ENCODE measurements around the gene MARCHF9.
"Not testable (repeated sequence)": the region's sequence is repeated elsewhere in the genome, so short reads cannot be mapped to it uniquely, and the experiment has no call there.

The MARCHF9 gene

DNA sequence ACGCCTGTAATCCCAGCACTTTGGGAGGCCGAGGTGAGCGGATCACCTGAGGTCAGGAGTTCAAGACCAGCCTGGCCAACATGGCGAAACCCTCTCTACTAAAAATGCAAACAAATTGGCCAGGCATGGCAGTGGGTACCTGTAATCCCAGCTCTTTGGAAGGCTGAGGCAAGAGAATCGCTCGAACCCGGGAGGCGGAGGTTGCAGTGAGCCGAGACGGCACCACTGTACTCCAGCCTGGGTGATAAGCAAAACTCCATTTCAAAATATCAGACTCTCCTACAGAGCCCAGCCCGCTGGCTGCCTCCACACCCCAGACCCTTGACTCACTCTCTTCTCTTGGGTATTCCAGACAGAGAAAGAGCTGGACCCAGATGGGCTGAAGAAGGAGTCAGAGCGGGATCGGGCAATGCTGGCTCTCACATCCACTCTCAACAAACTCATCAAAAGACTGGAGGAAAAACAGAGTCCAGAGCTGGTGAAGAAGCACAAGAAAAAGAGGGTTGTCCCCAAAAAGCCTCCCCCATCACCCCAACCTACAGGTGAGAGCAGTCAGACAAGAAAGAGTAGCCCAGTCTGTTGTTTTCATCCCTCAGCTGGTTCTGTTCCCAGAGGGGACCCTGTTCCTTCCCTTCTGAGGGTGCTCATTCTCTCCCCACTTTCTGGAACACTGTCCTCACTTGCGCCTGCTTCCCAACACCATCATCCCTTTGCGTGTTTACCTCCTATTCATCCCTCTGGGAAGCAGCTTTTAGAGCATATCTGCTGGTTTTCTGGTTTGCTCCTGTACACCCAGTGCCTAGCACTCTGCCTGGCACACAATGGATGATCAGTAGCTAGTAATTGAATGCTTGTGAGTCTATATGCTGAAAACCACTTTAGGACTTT is 36.0 kb upstream of the MARCHF9 start:
- Histone ChIP-seq H3K4me3 (ENCODE audit: low read length) (no peak overlapping the region), H3K9ac (ENCODE audit: low read depth, low read length) (no peak overlapping the region), H3K4me1 (ENCODE audit: insufficient read depth, low read length) (no peaks in the 10 kb centered on the region), H3K9me3 (ENCODE audit: insufficient read depth, low read depth, low read length) (no peaks in the 10 kb centered on the region), H3K27ac (ENCODE audit: low read depth, low read length) (no peak overlapping the region), H3K36me3 (ENCODE audit: insufficient read depth, low read length) (peaks cover 45% of the 10 kb centered on the region), H3K27me3 (ENCODE audit: insufficient read depth, low read length) (peaks cover 12% of the 10 kb centered on the region)
- WGBS, result 97% methylated on average over 15 of the region's 15 CpGs

DNA sequence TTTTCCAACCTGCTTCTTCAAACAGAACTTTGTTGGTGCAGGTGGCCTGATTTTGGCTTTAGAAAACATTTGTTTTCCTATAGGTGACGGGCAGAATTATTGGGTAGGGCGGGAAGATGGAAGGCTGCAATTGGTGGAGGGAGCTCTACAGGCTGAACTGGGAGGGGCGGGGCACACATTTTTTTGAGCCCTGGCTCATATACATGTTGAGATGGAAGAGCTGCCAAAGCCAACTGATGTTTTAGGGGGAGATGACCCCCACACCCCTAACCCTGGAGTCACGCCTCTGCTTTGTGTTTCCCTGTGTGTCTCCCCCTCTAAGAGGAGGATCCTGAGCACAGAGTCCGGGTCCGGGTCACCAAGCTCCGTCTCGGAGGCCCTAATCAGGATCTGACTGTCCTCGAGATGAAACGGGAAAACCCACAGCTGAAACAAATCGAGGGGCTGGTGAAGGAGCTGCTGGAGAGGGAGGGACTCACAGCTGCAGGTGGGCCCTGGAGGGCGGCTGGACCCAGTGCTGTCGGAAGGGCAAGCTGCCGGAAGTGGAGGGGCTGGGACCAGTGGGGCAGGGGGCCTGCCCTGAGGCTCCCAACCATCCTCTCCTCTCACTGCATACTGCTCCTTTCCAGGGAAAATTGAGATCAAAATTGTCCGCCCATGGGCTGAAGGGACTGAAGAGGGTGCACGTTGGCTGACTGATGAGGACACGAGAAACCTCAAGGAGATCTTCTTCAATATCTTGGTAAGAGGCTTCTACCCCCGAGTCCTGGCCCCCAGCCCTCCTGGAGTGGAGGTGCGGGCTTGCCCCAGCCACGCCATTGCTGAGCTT is 34.9 kb upstream of the MARCHF9 start:
- H3K4me1 ChIP-seq (ENCODE audit: insufficient read depth, low read length), result no peaks in the 10 kb centered on the region
- H3K27me3 ChIP-seq (ENCODE audit: insufficient read depth, low read length), result peaks cover 23% of the 10 kb centered on the region
- WGBS, result 94% methylated on average over 20 of the region's 20 CpGs
- H3K4me3 ChIP-seq (ENCODE audit: low read length), result no peak overlapping the region
- peaks cover 45% of the 10 kb centered on the region for H3K36me3 ChIP-seq (ENCODE audit: insufficient read depth, low read length)
- no peak overlapping the region for H3K9ac ChIP-seq (ENCODE audit: low read depth, low read length)
- no peaks in the 10 kb centered on the region for H3K9me3 ChIP-seq (ENCODE audit: insufficient read depth, low read depth, low read length)
- no peak overlapping the region for H3K27ac ChIP-seq (ENCODE audit: low read depth, low read length)

DNA sequence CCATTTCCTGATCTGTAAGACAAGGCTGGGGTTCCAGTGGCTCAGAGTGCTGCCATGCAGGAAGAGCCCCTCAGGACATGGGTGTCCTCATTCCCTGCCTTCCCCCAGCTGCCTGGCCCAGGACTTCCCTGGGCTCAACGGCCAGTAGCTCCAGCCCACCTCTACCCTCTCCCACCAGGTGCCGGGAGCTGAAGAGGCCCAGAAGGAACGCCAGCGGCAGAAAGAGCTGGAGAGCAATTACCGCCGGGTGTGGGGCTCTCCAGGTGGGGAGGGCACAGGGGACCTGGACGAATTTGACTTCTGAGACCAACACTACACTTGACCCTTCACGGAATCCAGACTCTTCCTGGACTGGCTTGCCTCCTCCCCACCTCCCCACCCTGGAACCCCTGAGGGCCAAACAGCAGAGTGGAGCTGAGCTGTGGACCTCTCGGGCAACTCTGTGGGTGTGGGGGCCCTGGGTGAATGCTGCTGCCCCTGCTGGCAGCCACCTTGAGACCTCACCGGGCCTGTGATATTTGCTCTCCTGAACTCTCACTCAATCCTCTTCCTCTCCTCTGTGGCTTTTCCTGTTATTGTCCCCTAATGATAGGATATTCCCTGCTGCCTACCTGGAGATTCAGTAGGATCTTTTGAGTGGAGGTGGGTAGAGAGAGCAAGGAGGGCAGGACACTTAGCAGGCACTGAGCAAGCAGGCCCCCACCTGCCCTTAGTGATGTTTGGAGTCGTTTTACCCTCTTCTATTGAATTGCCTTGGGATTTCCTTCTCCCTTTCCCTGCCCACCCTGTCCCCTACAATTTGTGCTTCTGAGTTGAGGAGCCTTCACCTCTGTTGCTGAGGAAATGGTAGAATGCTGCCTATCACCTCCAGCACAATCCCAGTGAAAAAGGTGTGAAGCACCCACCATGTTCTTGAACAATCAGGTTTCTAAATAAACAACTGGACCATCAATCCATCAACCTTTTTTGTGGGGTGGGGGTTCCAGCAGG is 34.0 kb upstream of the MARCHF9 start:
- Histone ChIP-seq H3K36me3 (ENCODE audit: insufficient read depth, low read length) (peaks cover 44% of the 10 kb centered on the region), H3K9me3 (ENCODE audit: insufficient read depth, low read depth, low read length) (no peaks in the 10 kb centered on the region), H3K9ac (ENCODE audit: low read depth, low read length) (no peak overlapping the region), H3K4me3 (ENCODE audit: low read length) (no peak overlapping the region), H3K4me1 (ENCODE audit: insufficient read depth, low read length) (no peaks in the 10 kb centered on the region), H3K27ac (ENCODE audit: low read depth, low read length) (no peak overlapping the region), H3K27me3 (ENCODE audit: insufficient read depth, low read length) (peaks cover 31% of the 10 kb centered on the region)
- 91% methylated on average over 11 of the region's 11 CpGs for WGBS

DNA sequence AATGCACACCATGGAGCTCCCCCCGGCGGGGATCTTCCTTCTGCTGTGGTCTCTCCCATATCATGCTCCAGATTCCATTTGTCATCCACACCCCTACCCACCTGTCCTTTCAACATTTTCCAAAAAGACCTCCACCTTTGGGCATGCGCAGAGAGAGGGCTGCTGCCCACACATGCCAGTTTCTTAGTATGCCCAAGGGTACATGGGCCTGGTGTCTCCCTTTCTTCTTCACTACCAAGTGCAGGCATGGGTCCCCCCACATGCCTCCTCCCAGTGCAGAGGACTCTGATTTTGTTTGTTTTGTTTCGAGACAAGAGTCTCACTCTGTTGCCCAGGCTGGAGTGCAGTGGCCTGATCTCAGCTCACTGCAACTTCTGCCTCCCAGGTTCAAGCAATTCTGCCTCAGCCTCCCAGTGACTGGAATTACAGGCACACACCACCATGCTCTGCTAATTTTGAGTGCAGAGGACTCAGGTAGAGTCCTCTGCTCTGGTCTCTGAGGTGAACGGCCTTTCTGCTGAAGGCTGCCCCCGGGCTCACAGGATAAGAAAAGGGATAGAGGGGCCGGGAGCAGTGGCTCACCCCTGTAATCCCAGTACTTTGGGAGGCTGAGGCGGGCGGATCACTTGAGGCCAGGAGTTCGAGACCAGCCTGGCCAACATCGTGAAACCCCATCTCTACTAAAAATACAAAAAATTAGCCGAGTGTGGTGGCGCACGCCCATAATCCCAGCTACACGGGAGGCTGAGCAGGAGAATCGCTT is 32.9 kb upstream of the MARCHF9 start:
- H3K4me1 ChIP-seq (ENCODE audit: insufficient read depth, low read length); H3K4me3 ChIP-seq (ENCODE audit: low read length); H3K9me3 ChIP-seq (ENCODE audit: insufficient read depth, low read depth, low read length); H3K9ac ChIP-seq (ENCODE audit: low read depth, low read length); H3K27ac ChIP-seq (ENCODE audit: low read depth, low read length): not testable (repeated sequence)
- WGBS, result 94% methylated on average over 16 of the region's 16 CpGs
- Histone ChIP-seq H3K27me3 (ENCODE audit: insufficient read depth, low read length) (peaks cover 42% of the 10 kb centered on the region), H3K36me3 (ENCODE audit: insufficient read depth, low read length) (peaks cover 33% of the 10 kb centered on the region)

DNA sequence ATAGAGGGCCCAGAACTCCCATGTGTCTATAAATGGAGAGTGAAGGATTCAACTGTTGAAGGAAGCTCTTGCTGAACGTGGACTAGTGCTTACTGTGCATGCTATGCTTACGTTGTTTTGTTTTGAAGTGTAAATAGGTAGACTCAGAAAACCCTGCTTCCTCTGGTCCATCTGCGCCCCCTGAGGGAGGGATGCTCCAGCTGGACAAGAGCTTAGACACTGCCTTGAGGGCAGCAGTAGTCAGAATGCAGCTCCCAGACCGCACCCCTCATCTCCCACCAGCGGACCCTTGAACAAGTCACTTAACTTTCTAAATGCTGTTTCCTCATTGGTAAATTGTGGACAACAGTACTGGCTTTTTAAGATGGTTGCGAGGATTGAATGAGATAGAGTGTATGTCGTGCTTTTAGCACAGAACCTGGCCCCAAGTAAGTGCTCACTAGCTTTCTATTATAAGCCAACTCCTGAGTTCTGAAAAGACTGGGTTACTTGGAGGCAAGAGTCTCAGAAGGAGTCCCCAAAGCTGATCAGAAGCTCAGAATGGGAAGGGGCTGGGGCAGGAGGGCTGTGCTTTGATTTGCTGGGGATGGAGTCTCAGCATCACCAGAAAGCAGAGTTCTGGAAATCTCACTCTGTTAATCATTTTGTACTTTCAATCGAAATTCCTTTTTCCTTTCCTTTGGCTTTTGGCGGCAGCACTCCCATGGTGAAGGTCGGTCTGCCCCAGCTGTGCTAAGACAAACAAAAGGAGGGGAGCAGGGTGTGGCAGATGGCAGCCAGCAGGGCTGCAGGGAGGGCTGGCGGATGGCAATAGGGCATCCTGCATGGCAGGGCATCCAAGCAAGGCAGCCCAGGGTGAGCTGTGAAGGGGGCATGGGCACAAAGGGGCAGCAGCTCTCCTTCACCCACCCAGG is 31.9 kb upstream of the MARCHF9 start:
- Histone ChIP-seq H3K4me1 (ENCODE audit: insufficient read depth, low read length) (no peaks in the 10 kb centered on the region), H3K4me3 (ENCODE audit: low read length) (no peak overlapping the region), H3K36me3 (ENCODE audit: insufficient read depth, low read length) (peaks cover 28% of the 10 kb centered on the region), H3K27me3 (ENCODE audit: insufficient read depth, low read length) (peaks cover 52% of the 10 kb centered on the region), H3K9ac (ENCODE audit: low read depth, low read length) (no peak overlapping the region), H3K27ac (ENCODE audit: low read depth, low read length) (no peak overlapping the region), H3K9me3 (ENCODE audit: insufficient read depth, low read depth, low read length) (no peaks in the 10 kb centered on the region)
- 78% methylated on average over 11 of the region's 11 CpGs for WGBS

DNA sequence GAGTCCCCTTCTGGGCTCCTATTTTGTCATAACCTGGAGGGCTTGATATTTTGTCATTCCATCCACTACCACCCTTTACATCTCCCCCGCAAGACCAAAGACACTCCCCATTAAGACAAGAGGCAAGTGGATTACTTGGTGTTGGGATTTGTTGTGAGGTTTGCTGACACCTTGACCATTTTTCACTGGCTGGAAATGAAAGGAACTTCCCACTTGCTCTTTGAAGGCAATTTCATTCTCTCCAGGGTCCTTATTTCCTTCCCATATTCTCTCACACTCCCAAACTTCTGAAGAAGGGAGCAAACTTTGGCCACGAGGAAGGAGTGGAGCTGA is 31.3 kb upstream of the MARCHF9 start:
- Histone ChIP-seq H3K27ac (ENCODE audit: low read depth, low read length) (no peak overlapping the region), H3K9me3 (ENCODE audit: insufficient read depth, low read depth, low read length) (no peaks in the 10 kb centered on the region), H3K9ac (ENCODE audit: low read depth, low read length) (no peak overlapping the region), H3K27me3 (ENCODE audit: insufficient read depth, low read length) (peaks cover 58% of the 10 kb centered on the region), H3K4me1 (ENCODE audit: insufficient read depth, low read length) (no peaks in the 10 kb centered on the region), H3K36me3 (ENCODE audit: insufficient read depth, low read length) (peaks cover 23% of the 10 kb centered on the region), H3K4me3 (ENCODE audit: low read length) (no peak overlapping the region)
- WGBS, result no CpG with 5 or more reads among the region's 2 CpGs

DNA sequence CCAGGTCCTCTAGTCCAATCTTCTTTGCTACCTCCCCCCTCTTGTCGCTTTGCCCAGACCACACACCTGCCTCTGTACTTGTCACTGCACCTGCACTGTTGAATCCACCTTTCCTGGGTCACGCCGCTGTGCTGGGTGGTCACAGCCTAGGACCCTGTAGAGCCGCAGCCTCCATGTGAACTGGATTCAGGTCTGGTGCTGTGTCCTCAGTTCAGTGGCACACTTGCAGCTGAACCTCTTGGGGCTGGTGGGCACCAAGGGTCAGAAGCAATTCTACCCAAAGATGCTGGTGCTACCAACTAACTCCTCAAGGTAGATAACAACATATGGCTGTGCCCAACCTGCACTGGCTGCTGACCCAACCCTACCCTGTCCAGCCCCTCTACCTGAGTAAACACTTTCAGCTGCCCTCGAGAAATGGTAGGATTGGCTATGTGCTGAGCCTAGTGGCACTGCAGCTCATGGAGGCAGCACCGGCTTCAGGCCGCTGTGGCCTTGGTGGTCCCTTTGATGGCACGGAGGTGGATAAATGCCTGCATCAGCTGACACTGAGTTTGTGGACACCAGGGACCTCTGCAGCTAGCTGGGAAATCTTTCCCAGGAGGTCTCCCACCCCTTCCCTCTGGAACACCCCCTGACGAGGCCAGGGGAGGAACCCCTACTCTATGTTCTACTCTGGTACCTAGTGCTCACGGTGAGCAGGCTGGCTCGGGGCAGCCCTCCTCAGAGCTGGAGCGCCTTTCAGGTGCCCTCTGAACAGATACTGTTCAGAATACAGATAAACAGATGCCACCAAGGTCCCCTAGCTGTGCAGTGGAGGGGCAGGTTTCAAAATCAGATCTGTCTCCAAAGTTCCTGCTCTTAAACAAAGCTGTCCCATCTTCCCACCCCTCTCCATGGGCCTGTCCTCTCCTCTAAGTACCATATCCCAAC is 30.6 kb upstream of the MARCHF9 start:
- Histone ChIP-seq H3K9ac (ENCODE audit: low read depth, low read length) (no peak overlapping the region), H3K4me3 (ENCODE audit: low read length) (no peak overlapping the region), H3K9me3 (ENCODE audit: insufficient read depth, low read depth, low read length) (no peaks in the 10 kb centered on the region), H3K4me1 (ENCODE audit: insufficient read depth, low read length) (no peaks in the 10 kb centered on the region), H3K27ac (ENCODE audit: low read depth, low read length) (no peak overlapping the region), H3K27me3 (ENCODE audit: insufficient read depth, low read length) (peaks cover 63% of the 10 kb centered on the region), H3K36me3 (ENCODE audit: insufficient read depth, low read length) (peaks cover 16% of the 10 kb centered on the region)
- 81% methylated on average over 12 of the region's 12 CpGs for WGBS

DNA sequence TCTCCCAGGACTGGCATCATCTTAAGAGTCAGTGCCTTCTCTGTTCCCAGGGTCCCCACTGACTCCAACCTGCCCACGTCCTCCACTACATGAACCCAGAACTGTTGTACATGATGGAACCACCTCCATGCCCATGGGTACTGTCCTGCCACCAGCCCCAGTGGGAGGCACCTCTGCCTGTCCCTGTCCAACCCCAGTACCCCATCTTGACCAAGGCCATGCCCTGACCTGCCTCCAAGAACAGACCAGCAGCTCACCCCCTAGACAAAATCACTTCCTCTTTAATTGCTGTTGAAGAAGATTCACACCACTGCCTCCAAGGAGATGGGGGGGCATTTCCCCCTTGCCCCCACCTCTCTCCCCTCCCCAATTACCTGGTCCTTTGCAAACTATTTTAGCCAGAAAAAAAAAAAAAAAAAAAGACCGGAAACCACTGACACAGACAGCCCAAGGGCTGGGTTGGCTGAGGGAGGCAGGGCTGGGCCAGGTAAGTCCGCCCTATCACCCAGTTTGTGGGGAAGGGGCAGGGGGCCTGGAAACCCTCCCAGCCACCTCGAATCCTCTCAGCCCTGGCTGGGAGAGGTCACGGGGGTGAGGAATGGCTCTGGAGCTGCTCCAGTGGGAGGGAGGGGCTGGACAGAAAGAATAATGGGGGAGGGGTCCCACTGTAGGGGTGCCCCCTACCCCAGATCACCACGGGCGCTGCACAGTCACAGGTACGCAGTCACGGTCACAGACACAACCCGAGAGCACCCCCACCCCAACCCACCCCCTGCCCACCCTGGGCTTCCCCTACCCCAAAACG is 29.8 kb upstream of the MARCHF9 start:
- H3K4me3 ChIP-seq (ENCODE audit: low read length), result no peak overlapping the region
- H3K27ac ChIP-seq (ENCODE audit: low read depth, low read length), result no peak overlapping the region
- WGBS, result 65% methylated on average over 10 of the region's 11 CpGs
- H3K9me3 ChIP-seq (ENCODE audit: insufficient read depth, low read depth, low read length), result no peaks in the 10 kb centered on the region
- no peak overlapping the region for H3K9ac ChIP-seq (ENCODE audit: low read depth, low read length)
- H3K4me1 ChIP-seq (ENCODE audit: insufficient read depth, low read length), result no peaks in the 10 kb centered on the region
- 0 out of 2 replicates have a peak, but pooled peaks cover 9% of the 10 kb centered on the region for H3K36me3 ChIP-seq (ENCODE audit: insufficient read depth, low read length)
- H3K27me3 ChIP-seq (ENCODE audit: insufficient read depth, low read length), result peaks cover 72% of the 10 kb centered on the region
